OCI-LY3 (cell line): ENCODE results near the gene ZFYVE21.

Experiments used
- EZH2phosphoT487 ChIP-seq: fragments of 200-600 bp; shearing (Covaris generic); IDR thresholded peaks from 2 replicates; pipeline ENCODE4 v1.6.1; 2018; ENCODE audit warnings: antibody characterized with exemption, mixed run types, low read depth
- TF ChIP-seq, protein P1 (sequence below): fragments of 200-600, 300-600 bp; sonication (generic); IDR thresholded peaks from 2 replicates; pipeline ENCODE4 v1.5.1; 2014; ENCODE audit warnings: antibody characterized with exemption, low read length, low read depth

DNA sequence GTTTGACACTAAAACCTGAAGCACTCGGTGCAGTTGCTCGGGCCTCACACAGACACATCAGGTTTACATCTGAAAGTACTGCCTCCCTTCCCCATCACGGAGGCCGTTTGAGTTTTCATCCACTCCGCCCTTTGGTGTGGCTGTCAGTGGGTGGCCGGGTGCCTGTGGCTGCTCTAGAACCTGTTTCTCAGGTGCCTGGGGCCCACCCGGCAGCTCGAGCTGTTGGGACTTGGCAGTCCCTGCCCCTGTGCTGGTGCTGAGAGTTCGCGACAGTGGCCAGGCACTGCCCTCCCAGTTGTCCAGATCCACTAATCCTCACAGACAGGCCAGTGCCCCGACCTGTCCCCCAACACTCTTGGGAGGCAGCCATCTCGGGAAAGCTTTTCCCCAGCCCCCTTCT is 22.7 kb upstream of the ZFYVE21 start:
- TF ChIP-seq, protein P1, sequence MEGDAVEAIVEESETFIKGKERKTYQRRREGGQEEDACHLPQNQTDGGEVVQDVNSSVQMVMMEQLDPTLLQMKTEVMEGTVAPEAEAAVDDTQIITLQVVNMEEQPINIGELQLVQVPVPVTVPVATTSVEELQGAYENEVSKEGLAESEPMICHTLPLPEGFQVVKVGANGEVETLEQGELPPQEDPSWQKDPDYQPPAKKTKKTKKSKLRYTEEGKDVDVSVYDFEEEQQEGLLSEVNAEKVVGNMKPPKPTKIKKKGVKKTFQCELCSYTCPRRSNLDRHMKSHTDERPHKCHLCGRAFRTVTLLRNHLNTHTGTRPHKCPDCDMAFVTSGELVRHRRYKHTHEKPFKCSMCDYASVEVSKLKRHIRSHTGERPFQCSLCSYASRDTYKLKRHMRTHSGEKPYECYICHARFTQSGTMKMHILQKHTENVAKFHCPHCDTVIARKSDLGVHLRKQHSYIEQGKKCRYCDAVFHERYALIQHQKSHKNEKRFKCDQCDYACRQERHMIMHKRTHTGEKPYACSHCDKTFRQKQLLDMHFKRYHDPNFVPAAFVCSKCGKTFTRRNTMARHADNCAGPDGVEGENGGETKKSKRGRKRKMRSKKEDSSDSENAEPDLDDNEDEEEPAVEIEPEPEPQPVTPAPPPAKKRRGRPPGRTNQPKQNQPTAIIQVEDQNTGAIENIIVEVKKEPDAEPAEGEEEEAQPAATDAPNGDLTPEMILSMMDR, result no peak
- TF ChIP-seq EZH2phosphoT487, result no peak
